ENCODE data around the gene NPIPA5.
"Not testable (repeated sequence)": the region's sequence is repeated elsewhere in the genome, so short reads cannot be mapped to it uniquely, and the experiment has no call there.

NPIPA5 gene

GRCh38 chr16:15389916-15390315, 11.8 kb upstream of the NPIPA5 start:
- not testable (repeated sequence) for DNase-seq (ENCODE audit: low read depth)

DNA sequence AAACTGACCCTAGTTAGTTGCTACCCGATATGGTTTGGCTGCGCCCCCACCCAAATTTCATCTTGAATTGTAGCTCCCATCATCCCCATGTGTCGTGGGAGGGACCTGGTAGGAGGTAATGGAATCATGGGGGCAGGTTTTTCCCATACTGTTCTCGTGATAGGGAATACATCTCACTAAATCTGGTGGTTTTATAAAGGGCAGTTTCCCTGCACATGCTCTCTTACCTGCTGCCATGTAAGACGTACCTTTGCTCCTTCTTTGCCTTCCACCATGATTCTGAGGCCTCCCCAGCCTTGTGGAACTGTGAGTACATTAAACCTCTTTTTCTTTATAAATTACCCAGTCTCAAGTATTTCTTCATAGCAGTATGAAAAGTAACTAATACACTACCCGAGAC, 10.0 kb upstream of the NPIPA5 start:
- DNase-seq (ENCODE audit: low read depth), result not testable (repeated sequence)

DNA sequence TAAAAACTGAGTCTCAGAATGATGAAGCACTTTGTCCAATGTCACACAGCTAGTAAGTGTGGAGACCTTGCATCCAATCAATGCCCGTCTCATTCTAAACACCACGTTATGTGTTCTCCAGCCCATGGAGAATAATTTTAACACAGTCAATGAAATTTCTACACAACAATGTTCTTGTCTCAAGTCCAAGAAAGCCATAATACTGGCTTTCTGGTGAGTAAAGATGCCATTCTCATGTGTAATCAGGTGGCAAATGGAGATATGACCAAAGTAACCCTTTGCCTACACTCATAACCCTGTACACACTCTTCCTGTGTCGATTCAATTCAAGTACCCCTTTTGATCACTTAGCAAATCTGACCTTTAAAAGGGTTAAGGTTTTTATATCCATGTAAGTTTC, 4.7 kb upstream of the NPIPA5 start:
- DNase-seq (ENCODE audit: low read depth), result not testable (repeated sequence)

DNA sequence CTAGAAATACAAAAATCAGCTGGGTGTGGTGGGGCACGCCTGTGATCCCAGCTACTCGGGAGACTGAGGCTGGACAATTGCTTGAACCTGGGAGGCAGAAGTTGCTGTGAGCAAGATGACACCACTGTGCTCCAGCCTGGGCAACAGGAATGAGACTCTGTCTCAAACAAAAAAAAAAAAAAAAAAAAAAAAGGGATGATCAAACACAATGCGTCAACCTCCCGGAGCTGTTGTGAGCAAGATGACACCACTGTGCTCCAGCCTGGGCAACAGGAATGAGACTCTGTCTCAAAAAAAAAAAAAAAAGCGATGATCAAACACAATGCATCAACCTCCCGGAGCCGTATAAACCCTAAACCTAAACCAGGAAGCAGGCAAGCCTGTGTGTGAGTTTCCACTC, 20.6 kb downstream of the NPIPA5 start:
- DNase-seq (ENCODE audit: low read depth), result not testable (repeated sequence)

GRCh38 chr16:15354846-15355245, 23.2 kb downstream of the NPIPA5 start:
- DNase-seq (ENCODE audit: low read depth), result not testable (repeated sequence)

DNA sequence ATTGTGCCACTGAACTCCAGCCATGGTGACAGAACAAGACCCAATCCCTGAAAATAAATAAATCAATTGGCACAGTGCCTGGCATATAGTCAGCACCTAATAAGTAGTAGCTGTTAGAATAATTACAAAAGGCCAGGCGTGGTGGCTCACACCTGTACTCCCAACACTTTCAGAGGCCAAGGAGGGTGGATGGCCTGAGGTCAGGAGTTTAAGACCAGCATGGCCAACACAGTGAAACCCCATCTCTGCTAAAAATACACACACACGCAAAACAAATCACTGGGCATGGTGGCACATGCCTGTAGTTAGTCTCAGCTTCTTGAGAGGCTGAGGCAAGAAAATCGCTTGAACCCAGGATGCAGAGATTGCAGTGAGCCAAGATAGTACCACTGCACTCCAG, 25.2 kb downstream of the NPIPA5 start:
- not testable (repeated sequence) for DNase-seq (ENCODE audit: low read depth)

- DNase-seq (ENCODE audit: low read depth), result not testable (repeated sequence)
Observed at GRCh38 chr16:15351745-15352144, 26.3 kb downstream of the NPIPA5 start.

- not testable (repeated sequence) for DNase-seq (ENCODE audit: low read depth)
Observed at GRCh38 chr16:15351251-15351650, 26.8 kb downstream of the NPIPA5 start.

GRCh38 chr16:15348721-15349120, 29.4 kb downstream of the NPIPA5 start:
- not testable (repeated sequence) for DNase-seq (ENCODE audit: low read depth)

- not testable (repeated sequence) for DNase-seq (ENCODE audit: low read depth)
Observed at GRCh38 chr16:15342337-15342736, 35.8 kb downstream of the NPIPA5 start.

DNA sequence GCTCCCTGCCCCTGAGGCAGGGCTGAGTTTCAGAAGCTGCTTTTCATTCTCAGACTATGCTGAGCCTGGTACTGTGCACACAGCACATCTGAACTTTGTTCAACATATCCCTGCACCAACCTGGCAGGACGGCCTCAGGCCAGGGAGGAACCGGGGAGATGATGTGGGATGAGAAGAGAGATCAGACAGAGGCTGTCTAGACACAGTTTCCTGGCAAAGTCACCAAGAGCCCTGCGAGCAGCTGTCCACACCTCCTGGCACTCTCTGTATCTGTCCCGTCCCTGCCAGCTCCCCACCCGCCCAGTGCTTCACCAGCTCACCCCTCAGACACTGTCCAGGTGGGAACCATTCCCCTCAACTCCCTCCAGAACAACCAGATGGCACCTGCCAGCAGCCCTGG, 39.1 kb downstream of the NPIPA5 start:
- not testable (repeated sequence) for DNase-seq (ENCODE audit: low read depth)

DNA sequence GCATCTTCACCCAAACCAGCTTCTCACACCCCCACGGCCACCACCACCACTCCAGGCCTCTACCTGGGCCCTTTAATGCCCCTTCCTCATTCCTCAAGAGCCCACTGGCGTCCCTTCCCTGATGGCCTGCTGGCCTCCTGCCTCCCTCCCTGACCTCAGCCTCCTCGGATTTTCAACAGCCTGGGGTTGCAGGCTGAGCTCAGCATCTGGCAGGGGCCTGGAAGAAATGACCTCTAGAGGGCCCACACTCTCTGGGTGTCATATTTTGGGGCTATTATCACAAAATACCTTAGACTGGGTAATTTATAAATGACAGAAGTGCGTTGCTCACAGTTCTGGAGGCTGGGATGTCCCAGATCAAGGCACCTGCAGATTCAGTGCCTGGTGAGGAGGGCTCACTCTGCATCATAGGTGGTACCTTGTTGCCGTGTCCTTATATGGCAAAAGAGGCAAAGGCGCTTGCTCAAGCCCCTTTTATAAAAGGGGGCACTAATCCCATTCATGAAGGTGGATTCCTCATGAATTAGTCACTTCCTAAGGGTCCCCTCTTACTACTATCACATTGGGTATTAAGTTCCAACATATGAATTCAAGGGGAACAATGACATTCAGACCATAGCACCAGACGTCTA, 40.0 kb downstream of the NPIPA5 start:
- not testable (repeated sequence) for DNase-seq (ENCODE audit: low read depth)

DNA sequence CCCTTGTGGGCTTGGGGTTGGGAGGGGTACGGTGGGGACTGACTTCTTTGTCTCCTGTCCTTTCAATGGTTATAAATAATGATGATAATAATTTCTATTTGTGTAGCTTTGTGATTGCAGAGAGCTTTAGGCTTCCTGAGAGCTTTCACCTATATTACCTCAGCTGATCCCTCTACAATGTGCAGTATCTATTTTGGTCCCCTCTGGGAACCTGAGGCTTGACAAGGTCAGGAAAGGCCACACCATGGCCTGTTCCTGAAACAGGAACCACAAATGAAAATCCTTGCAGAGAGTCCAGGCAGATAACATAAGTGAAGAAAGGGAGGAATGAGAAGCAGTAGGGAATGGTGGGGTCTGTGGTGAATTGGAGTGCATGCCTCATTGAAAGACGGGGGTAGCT, 42.5 kb downstream of the NPIPA5 start:
- DNase-seq (ENCODE audit: low read depth), result not testable (repeated sequence)

GRCh38 chr16:15333969-15334368, 44.1 kb downstream of the NPIPA5 start:
- DNase-seq (ENCODE audit: low read depth), result not testable (repeated sequence)

GRCh38 chr16:15330978-15331377, 47.1 kb downstream of the NPIPA5 start:
- not testable (repeated sequence) for DNase-seq (ENCODE audit: low read depth)

- DNase-seq (ENCODE audit: low read depth), result not testable (repeated sequence)
Observed at GRCh38 chr16:15324954-15325353, 53.1 kb downstream of the NPIPA5 start.

DNA sequence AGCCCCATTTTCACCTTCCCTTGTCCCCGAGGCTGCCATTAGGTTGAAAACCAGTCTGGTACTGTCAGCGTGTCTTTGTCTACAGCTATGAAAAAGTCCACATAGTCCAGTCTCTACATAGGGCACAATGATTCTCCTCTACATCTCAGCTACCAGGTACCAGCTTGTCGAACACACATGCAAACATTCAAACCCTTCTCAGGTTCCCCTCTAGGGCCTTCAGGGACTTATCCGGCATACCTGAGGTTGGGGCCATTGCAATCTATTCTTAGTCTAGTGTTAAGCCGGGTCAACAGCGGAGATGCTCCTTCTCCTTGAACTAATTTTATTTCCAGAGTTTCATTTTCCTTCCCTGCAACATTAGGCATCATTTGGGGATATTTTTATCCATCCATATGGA, 54.7 kb downstream of the NPIPA5 start:
- not testable (repeated sequence) for DNase-seq (ENCODE audit: low read depth)

DNA sequence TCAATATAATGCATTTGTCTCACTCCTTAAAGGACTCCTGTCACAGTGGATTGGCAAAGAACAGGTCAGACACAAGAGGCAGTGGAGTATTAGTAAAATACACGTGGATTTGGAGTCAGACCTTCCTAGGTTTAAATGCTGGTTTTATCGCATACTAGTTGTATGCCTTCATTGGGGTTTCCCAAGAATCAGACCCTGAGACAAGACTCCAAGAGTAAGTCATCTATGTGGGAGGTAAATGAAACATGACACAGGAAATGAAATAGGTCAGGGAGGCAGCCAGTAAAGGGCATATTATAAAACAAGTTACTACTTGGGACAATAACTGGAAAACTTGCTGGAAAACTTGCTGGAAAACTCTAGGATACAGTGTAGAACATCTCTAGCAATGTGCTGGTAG, 56.9 kb downstream of the NPIPA5 start:
- not testable (repeated sequence) for DNase-seq (ENCODE audit: low read depth)

GRCh38 chr16:15314562-15314961, 63.5 kb downstream of the NPIPA5 start:
- DNase-seq (ENCODE audit: low read depth), result not testable (repeated sequence)
